A673 (cell line): Measurements from ENCODE around the gene CIB2. TPM values are rescaled to one million over a fixed set of nuclear protein-coding genes. Genes with fewer than 3 reads are reported as not detected.

ENCODE experiments used
- BruUV-seq: library from RNA; stranded (reverse); fragments of 400-500 nt; replicated peaks from 2 replicates; lab custom pipeline; 2021; lab: Mats Ljungman, UMichigan
- CTCF ChIA-PET: fragments of 300-600 bp; sonication (Branson Sonifier 250); formaldehyde crosslinking; loops from one replicate; lab custom pipeline; 2022; ENCODE audit warnings: antibody characterized with exemption; lab: Charles Lee
- POLR2A ChIA-PET: fragments of 300-600 bp; sonication (Branson Sonifier 250); formaldehyde crosslinking; loops from one replicate; lab custom pipeline; 2022; ENCODE audit warnings: antibody characterized with exemption; ENCODE audit not compliant: low non-redundant PET; lab: Charles Lee
- DNase-seq: peaks from one replicate; pipeline ENCODE4 v3.0.0-alpha.2; 2015; ENCODE audit warnings: low spot score
- H3K27ac ChIP-seq: fragments of 200-600 bp; sonication (generic); 2 replicates; pipeline ENCODE4 v1.5.1; 2016; ENCODE audit warnings: mixed run types, low read depth, mild to moderate bottlenecking, mixed read lengths, antibody characterized with exemption, low read length; ENCODE audit not compliant: poor library complexity, severe bottlenecking
- H3K27me3 ChIP-seq: fragments of 200-600 bp; sonication (generic); replicated peaks from 2 replicates; pipeline ENCODE4 v1.6.1; 2017; ENCODE audit warnings: mixed run types, low read depth, mild to moderate bottlenecking, mixed read lengths, antibody characterized with exemption, low read length; ENCODE audit not compliant: insufficient read depth, poor library complexity
- H3K36me3 ChIP-seq: fragments of 200-600 bp; sonication (generic); 2 replicates; pipeline ENCODE4 v1.6.1; 2016; ENCODE audit warnings: mixed run types, mild to moderate bottlenecking, mixed read lengths, antibody characterized with exemption, low read length; ENCODE audit not compliant: insufficient read depth, poor library complexity, severe bottlenecking
- H3K4me1 ChIP-seq: fragments of 200-600 bp; sonication (generic); 2 replicates; pipeline ENCODE4 v1.6.1; 2017; ENCODE audit warnings: mixed run types, mild to moderate bottlenecking, mixed read lengths, antibody characterized with exemption, low read length; ENCODE audit not compliant: insufficient read depth, poor library complexity, severe bottlenecking
- H3K4me3 ChIP-seq: fragments of 200-600 bp; sonication (generic); 2 replicates; pipeline ENCODE4 v1.5.1; 2016; ENCODE audit warnings: low read depth, mixed run types, mild to moderate bottlenecking, mixed read lengths, low read length; ENCODE audit not compliant: poor library complexity, severe bottlenecking
- H3K9me3 ChIP-seq: fragments of 200-600 bp; sonication (generic); 2 replicates; pipeline ENCODE4 v1.6.1; 2016; ENCODE audit warnings: mixed run types, low read depth, mild to moderate bottlenecking, mixed read lengths, antibody characterized with exemption, low read length; ENCODE audit not compliant: poor library complexity, severe bottlenecking
- CTCF ChIP-seq: fragments of 300-800, 200-600 bp; sonication (generic); conservative IDR thresholded peaks from 2 replicates; pipeline ENCODE4 v1.5.1; 2017; ENCODE audit warnings: low read depth, mild to moderate bottlenecking, antibody characterized with exemption, low read length, moderate library complexity, mixed read lengths
- EZH2 ChIP-seq: fragments of 200-600 bp; sonication (generic); IDR thresholded peaks from 2 replicates; pipeline ENCODE4 v1.6.1; 2017; ENCODE audit warnings: borderline replicate concordance, low read depth, mild to moderate bottlenecking, mixed read lengths, antibody characterized with exemption, low read length; ENCODE audit not compliant: poor library complexity, severe bottlenecking
- intact Hi-C: fragments of 100-400 bp; cut with micrococcal nuclease; formaldehyde crosslinking; loops from one replicate; pipeline ENCODE4 v1.10.0; 2022; ENCODE audit not compliant: unreplicated experiment
- total RNA-seq: library from RNA; stranded (reverse); gene quantifications from 2 replicates; pipeline ENCODE4 v1.2.3, GENCODE V29; 2021

The CIB2 gene
- total RNA-seq, 1 experiment from 2014 or later = 2.1 TPM

GRCh38 chr15:78097667-78098066 is 33.6 kb downstream of the CIB2 start:
- ChIA-PET POLR2A (no interaction called here), CTCF (no interaction called here)
- no peaks in the 10 kb centered on the region for H3K36me3 ChIP-seq
- intact Hi-C loops = no loop called here
- no peaks in the 10 kb centered on the region for H3K4me1 ChIP-seq
- H3K27me3 ChIP-seq = no peaks in the 10 kb centered on the region
- H3K27ac ChIP-seq = no peak overlapping the region
- no peak for DNase-seq
- TF ChIP-seq CTCF (no peak), EZH2 (no peak)
- no peak overlapping the region for H3K4me3 ChIP-seq
- BruUV-seq = no TSS peak
- no peaks in the 10 kb centered on the region for H3K9me3 ChIP-seq

- no peak for DNase-seq
- no TSS peak for BruUV-seq
- H3K27ac ChIP-seq = no peak overlapping the region
- H3K36me3 ChIP-seq = no peaks in the 10 kb centered on the region
- H3K9me3 ChIP-seq = no peaks in the 10 kb centered on the region
- ChIA-PET POLR2A (no interaction called here), CTCF (no interaction called here)
- no peaks in the 10 kb centered on the region for H3K27me3 ChIP-seq
- TF ChIP-seq EZH2 = no peak
- TF ChIP-seq CTCF = no peak
- intact Hi-C loops = no loop called here
- H3K4me3 ChIP-seq = no peak overlapping the region
- no peaks in the 10 kb centered on the region for H3K4me1 ChIP-seq
Observed at GRCh38 chr15:78093242-78094020, 37.8 kb downstream of the CIB2 start.

- Histone ChIP-seq H3K27me3 (no peaks in the 10 kb centered on the region), H3K4me1 (no peaks in the 10 kb centered on the region), H3K36me3 (no peaks in the 10 kb centered on the region), H3K9me3 (no peaks in the 10 kb centered on the region), H3K4me3 (no peak within 1 kb of the TSS), H3K27ac (no peak within 1 kb of the TSS)
- intact Hi-C loops = no loop called here
- ChIA-PET POLR2A (no interaction called here), CTCF (no interaction called here)
- no peak for DNase-seq
- BruUV-seq = no TSS peak
- TF ChIP-seq EZH2 (no peak), CTCF (no peak)
Observed at GRCh38 chr15:78092261-78093041, 38.8 kb downstream of the CIB2 start, which contains the start of gene SH2D7. Gene SH2D7 (plus strand): TSS chr15:78092561. CDS start chr15:78092585, 24 bp downstream.
